Skeletal muscle satellite cell (primary cell): ENCODE measurements around the gene SPOP. TPM values are rescaled to one million over a fixed set of nuclear protein-coding genes. Genes with fewer than 3 reads are reported as not detected.
"Not testable (repeated sequence)": the region's sequence is repeated elsewhere in the genome, so short reads cannot be mapped to it uniquely, and the experiment has no call there.

ENCODE experiments used
- H3K27me3 ChIP-seq: 2 replicates; pipeline ENCODE4 v1.7.0; 2013; ENCODE audit warnings: low read length; ENCODE audit not compliant: control insufficient read depth, insufficient read depth
- H3K36me3 ChIP-seq: 2 replicates; pipeline ENCODE4 v1.7.0; 2013; ENCODE audit warnings: mild to moderate bottlenecking, control low read depth, low read length; ENCODE audit not compliant: insufficient read depth
- H3K4me1 ChIP-seq: 2 replicates; pipeline ENCODE4 v1.7.0; 2013; ENCODE audit warnings: low read length; ENCODE audit not compliant: control insufficient read depth, insufficient read depth
- H3K4me2 ChIP-seq: 2 replicates; pipeline ENCODE4 v1.7.0; 2013; ENCODE audit warnings: mild to moderate bottlenecking, low read length
- H3K4me3 ChIP-seq: 2 replicates; pipeline ENCODE4 v1.7.0; 2013; ENCODE audit warnings: low read length
- H3K9ac ChIP-seq: 2 replicates; pipeline ENCODE4 v1.7.0; 2013; ENCODE audit warnings: mild to moderate bottlenecking, low read depth, low read length, moderate library complexity
- H3K9me3 ChIP-seq: replicated peaks from 2 replicates; pipeline ENCODE4 v1.7.0; 2013; ENCODE audit warnings: mild to moderate bottlenecking, control low read depth, low read length
- total RNA-seq: library from RNA; depleted of rRNA; stranded (reverse); fragments of >200 nt; gene quantifications from 2 replicates; pipeline ENCODE4 v1.2.3, GENCODE V29; 2012; rRNA removed

Gene SPOP
- total RNA-seq, result 28.8 and 34.2 TPM in 2 replicates

- H3K4me3 ChIP-seq, result peak within 1 kb of the TSS; percentile 75
- H3K36me3 ChIP-seq, result peaks cover 8% of the 10 kb centered on the region
- peaks cover 17% of the 10 kb centered on the region for H3K4me1 ChIP-seq
- H3K4me2 ChIP-seq, result peak within 1 kb of the TSS; percentile 87
- no peaks in the 10 kb centered on the region for H3K9me3 ChIP-seq
- H3K9ac ChIP-seq, result peak within 1 kb of the TSS; percentile 88
- peaks cover 9% of the 10 kb centered on the region for H3K27me3 ChIP-seq
Measured at GRCh38 chr17:49677933-49678847, at the start of gene SPOP. SPOP (minus strand) TSS chr17:49678097; CDS start chr17:49622810, 55,287 bp downstream.

DNA sequence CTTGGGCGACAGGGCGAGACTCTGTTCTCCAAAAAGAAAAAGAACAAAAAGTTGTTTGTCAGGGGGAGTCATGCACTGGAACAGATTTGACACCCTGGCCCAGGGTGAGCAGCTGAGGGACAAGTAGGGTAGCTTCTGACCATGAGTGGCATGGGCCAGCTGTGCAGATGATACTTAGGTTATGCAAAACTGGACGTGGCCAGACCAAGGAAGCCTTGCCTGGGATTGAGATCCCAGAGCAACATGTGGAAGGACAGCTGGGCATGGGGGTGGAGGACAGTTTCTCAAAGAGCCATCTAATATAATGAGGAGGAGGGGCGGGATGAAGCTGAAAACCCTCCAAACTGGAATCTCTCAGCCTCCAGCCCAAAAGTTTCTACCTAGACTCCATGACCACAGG, 49.5 kb upstream of the SPOP start:
- peaks cover 5% of the 10 kb centered on the region for H3K27me3 ChIP-seq
- H3K36me3 ChIP-seq, result no peaks in the 10 kb centered on the region
- no peak overlapping the region for H3K9ac ChIP-seq
- peaks cover 12% of the 10 kb centered on the region for H3K4me1 ChIP-seq
- H3K9me3 ChIP-seq, result no peaks in the 10 kb centered on the region
- no peak overlapping the region for H3K4me3 ChIP-seq
- no peak overlapping the region for H3K4me2 ChIP-seq

DNA sequence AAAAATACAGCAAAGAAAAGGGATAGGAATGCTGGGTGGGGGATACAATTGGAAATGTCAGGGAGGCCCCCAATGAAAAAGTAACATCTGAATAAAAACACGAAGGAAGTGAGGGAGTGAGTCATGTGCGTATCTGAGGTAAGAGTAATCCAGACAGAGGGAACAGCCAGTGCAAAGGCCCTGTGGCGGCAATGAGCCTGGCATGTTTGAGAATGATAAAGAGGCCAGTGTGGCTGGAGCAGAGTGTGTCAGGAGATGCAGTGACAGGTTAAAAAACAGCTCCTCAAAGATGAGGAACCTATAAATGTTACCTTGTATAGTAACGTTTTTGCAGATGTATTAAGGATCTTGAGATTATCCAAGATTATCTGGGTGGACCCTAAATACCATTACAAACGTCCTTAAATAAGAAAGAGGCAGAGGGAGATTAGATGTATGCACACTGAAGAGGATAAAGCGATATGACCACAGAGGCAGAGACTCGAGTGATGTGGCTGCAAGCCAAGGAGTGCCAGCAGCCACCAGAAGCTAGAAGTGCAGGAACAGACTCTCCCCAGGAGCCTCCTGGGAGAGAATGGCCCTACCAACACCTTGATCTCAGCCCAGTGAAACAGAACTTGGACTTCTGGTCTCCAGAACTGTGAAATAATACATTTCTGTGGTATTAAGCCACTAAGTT, 47.7 kb upstream of the SPOP start:
- H3K9ac ChIP-seq, result no peak overlapping the region
- H3K4me1 ChIP-seq, result peaks cover 12% of the 10 kb centered on the region
- H3K4me3 ChIP-seq, result no peak overlapping the region
- no peaks in the 10 kb centered on the region for H3K36me3 ChIP-seq
- H3K4me2 ChIP-seq, result no peak overlapping the region
- H3K9me3 ChIP-seq, result no peaks in the 10 kb centered on the region
- H3K27me3 ChIP-seq, result peaks cover 9% of the 10 kb centered on the region

- H3K4me3 ChIP-seq, H3K27me3 ChIP-seq, H3K9me3 ChIP-seq, H3K4me2 ChIP-seq, H3K9ac ChIP-seq, H3K36me3 ChIP-seq: not testable (repeated sequence)
- peaks cover 12% of the 10 kb centered on the region for H3K4me1 ChIP-seq
Measured at GRCh38 chr17:49724552-49724951, 46.7 kb upstream of the SPOP start.

- H3K9me3 ChIP-seq, result no peaks in the 10 kb centered on the region
- H3K4me2 ChIP-seq, result peak overlapping the region; percentile 37
- H3K27me3 ChIP-seq, result peaks cover 5% of the 10 kb centered on the region
- H3K36me3 ChIP-seq, result no peaks in the 10 kb centered on the region
- peak overlapping the region; percentile 43 for H3K9ac ChIP-seq
- H3K4me1 ChIP-seq, result peaks cover 12% of the 10 kb centered on the region
- no peak overlapping the region for H3K4me3 ChIP-seq
Measured at GRCh38 chr17:49723423-49723822, 45.5 kb upstream of the SPOP start.

DNA sequence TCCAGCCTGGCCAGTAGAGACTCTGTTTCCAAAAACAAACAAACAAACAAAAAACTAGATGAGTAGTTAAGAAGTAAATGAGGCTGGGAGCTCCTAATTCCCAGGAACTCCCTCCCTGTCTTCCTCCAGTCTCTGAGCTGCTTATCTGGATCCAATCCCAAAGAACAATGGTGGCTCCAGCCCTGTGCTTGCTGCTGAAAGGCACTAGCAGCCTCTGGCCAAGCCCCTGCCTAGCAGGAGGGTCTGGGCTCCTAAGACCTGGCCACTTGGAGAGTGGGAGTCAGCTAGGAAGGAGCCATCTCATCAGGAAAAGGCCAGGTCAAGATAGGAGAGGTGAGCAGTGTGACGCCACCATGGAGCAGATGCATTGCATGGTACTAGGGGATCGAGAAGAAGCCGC, 44.2 kb upstream of the SPOP start:
- Histone ChIP-seq H3K36me3 (no peaks in the 10 kb centered on the region), H3K9me3 (no peaks in the 10 kb centered on the region), H3K4me1 (peaks cover 18% of the 10 kb centered on the region), H3K27me3 (peaks cover 5% of the 10 kb centered on the region), H3K9ac (no peak overlapping the region), H3K4me2 (no peak overlapping the region), H3K4me3 (no peak overlapping the region)

- Histone ChIP-seq H3K4me1 (peaks cover 12% of the 10 kb centered on the region), H3K4me3 (no peak overlapping the region), H3K27me3 (peaks cover 5% of the 10 kb centered on the region), H3K9ac (no peak overlapping the region), H3K9me3 (no peaks in the 10 kb centered on the region), H3K36me3 (no peaks in the 10 kb centered on the region), H3K4me2 (peak overlapping the region; percentile 36)
Measured at GRCh38 chr17:49717371-49717861, 39.5 kb upstream of the SPOP start.

GRCh38 chr17:49716668-49717364, 38.9 kb upstream of the SPOP start:
- Histone ChIP-seq H3K4me3 (no peak overlapping the region), H3K9ac (no peak overlapping the region), H3K27me3 (no peaks in the 10 kb centered on the region), H3K9me3 (no peaks in the 10 kb centered on the region), H3K4me1 (peaks cover 12% of the 10 kb centered on the region), H3K4me2 (no peak overlapping the region), H3K36me3 (no peaks in the 10 kb centered on the region)

DNA sequence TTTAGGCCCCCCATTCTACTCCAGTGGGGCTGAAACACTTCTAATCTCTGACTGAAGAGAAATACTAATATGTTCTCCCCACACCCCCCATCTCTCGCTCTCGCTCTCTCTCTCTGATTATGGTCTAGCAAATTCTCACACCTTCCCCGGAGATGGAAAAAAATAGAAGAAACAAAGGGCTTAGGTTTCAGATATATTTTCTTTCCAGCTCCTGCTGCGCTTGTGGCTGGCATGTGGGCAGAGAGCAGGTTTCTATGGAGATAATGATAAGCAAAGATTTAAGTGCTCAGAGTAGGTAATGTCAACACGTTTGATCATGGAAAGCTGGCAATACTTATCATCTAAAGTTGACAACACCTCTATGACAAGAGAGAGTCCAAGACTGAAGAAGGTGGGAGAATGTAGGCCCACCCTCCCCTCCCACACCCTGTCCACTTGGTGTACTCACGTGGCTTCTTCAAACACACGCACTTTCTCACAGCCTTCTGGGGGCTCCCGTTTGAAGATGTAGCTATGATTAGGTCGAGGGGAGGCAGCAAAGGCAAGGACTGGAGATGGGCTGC, 37.9 kb upstream of the SPOP start:
- no peak overlapping the region for H3K9ac ChIP-seq
- no peaks in the 10 kb centered on the region for H3K36me3 ChIP-seq
- peaks cover 12% of the 10 kb centered on the region for H3K4me1 ChIP-seq
- H3K4me3 ChIP-seq, result no peak overlapping the region
- H3K4me2 ChIP-seq, result no peak overlapping the region
- H3K27me3 ChIP-seq, result no peaks in the 10 kb centered on the region
- H3K9me3 ChIP-seq, result no peaks in the 10 kb centered on the region

GRCh38 chr17:49715216-49715615, 37.3 kb upstream of the SPOP start:
- no peak overlapping the region for H3K4me2 ChIP-seq
- no peak overlapping the region for H3K9ac ChIP-seq
- H3K4me1 ChIP-seq, result peaks cover 12% of the 10 kb centered on the region
- H3K27me3 ChIP-seq, result no peaks in the 10 kb centered on the region
- no peak overlapping the region for H3K4me3 ChIP-seq
- no peaks in the 10 kb centered on the region for H3K36me3 ChIP-seq
- no peaks in the 10 kb centered on the region for H3K9me3 ChIP-seq
